SK-N-SH treated with all-trans-retinoic acid at 6 μM for 48 hours (cell line): ENCODE measurements around the gene GBE1.

Source experiments
- ARNTL ChIP-seq: fragments of 450-650 bp; formaldehyde crosslinking; IDR thresholded peaks from 2 replicates; pipeline ENCODE4 v1.5.0; 2020; ENCODE audit warnings: low read depth, mild to moderate bottlenecking, moderate library complexity, borderline replicate concordance
- CREB5 ChIP-seq: fragments of 250-450 bp; sonication (Bioruptor Pico); IDR thresholded peaks from 2 replicates; pipeline ENCODE4 v1.5.1; 2020; ENCODE audit warnings: low read depth, mild to moderate bottlenecking, moderate library complexity
- OSR1 ChIP-seq: fragments of 250-450 bp; sonication (Bioruptor Pico); IDR thresholded peaks from 2 replicates; pipeline ENCODE4 v1.8.0; 2022; ENCODE audit warnings: moderate library complexity, mild to moderate bottlenecking, inconsistent platforms
- PATZ1 ChIP-seq: fragments of 250-450 bp; sonication (Bioruptor Pico); IDR thresholded peaks from 2 replicates; pipeline ENCODE4 v1.8.0; 2020; ENCODE audit warnings: mild to moderate bottlenecking, moderate library complexity, borderline replicate concordance
- RARB ChIP-seq: fragments of 250-450 bp; sonication (Bioruptor Pico); IDR thresholded peaks from 2 replicates; pipeline ENCODE4 v1.8.0; 2021; ENCODE audit warnings: mild to moderate bottlenecking, moderate library complexity
- TOX ChIP-seq: fragments of 250-450 bp; sonication (Bioruptor Pico); IDR thresholded peaks from 2 replicates; pipeline ENCODE4 v1.8.0; 2021; ENCODE audit warnings: mild to moderate bottlenecking, moderate library complexity, borderline replicate concordance
- ZC3H10 ChIP-seq: fragments of 250-450 bp; sonication (Bioruptor Pico); IDR thresholded peaks from 2 replicates; pipeline ENCODE4 v1.5.1; 2021; ENCODE audit warnings: mild to moderate bottlenecking, moderate library complexity
- ZFP3 ChIP-seq: fragments of 250-450 bp; sonication (Bioruptor Pico); IDR thresholded peaks from 2 replicates; pipeline ENCODE4 v1.5.0; 2020; ENCODE audit warnings: mild to moderate bottlenecking, moderate library complexity
- ZFP30 ChIP-seq: fragments of 450-650 bp; formaldehyde crosslinking; IDR thresholded peaks from 2 replicates; pipeline ENCODE4 v1.5.0; 2022; ENCODE audit warnings: mild to moderate bottlenecking, moderate library complexity
- ZNF565 ChIP-seq: fragments of 450-650 bp; formaldehyde crosslinking; conservative IDR thresholded peaks from 2 replicates; pipeline ENCODE4 v1.5.0; 2020; ENCODE audit warnings: low read depth, mild to moderate bottlenecking, moderate library complexity
- TF ChIP-seq, protein P1 (sequence below): fragments of 250-450 bp; sonication (Bioruptor Pico); IDR thresholded peaks from 2 replicates; pipeline ENCODE4 v1.8.0; 2021; ENCODE audit warnings: low read depth, mild to moderate bottlenecking, moderate library complexity, borderline replicate concordance

GRCh38 chr3:81742581-81742980, 18.9 kb downstream of the GBE1 start:
- TF ChIP-seq ZFP3 (CRISPR knock-in tag), result no peak
- TF ChIP-seq ZNF565 (CRISPR knock-in tag), result no peak
- no peak for TF ChIP-seq ARNTL (CRISPR knock-in tag)
- no peak for TF ChIP-seq PATZ1 (CRISPR knock-in tag)
- no peak for TF ChIP-seq CREB5 (CRISPR knock-in tag)
- no peak for TF ChIP-seq TOX (CRISPR knock-in tag)
- no peak for TF ChIP-seq ZFP30
- no peak for TF ChIP-seq OSR1 (CRISPR knock-in tag)
- TF ChIP-seq ZC3H10, result no peak
- no peak for TF ChIP-seq RARB (CRISPR knock-in tag)
- TF ChIP-seq, protein P1, sequence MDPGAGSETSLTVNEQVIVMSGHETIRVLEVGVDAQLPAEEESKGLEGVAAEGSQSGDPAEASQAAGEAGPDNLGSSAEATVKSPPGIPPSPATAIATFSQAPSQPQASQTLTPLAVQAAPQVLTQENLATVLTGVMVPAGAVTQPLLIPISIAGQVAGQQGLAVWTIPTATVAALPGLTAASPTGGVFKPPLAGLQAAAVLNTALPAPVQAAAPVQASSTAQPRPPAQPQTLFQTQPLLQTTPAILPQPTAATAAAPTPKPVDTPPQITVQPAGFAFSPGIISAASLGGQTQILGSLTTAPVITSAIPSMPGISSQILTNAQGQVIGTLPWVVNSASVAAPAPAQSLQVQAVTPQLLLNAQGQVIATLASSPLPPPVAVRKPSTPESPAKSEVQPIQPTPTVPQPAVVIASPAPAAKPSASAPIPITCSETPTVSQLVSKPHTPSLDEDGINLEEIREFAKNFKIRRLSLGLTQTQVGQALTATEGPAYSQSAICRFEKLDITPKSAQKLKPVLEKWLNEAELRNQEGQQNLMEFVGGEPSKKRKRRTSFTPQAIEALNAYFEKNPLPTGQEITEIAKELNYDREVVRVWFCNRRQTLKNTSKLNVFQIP (CRISPR knock-in tag), result no peak
